Measurements from ENCODE around the gene MYBPC2.
A peak's percentile ranks its signal among the peaks of the same experiment; 100 is the strongest.
"Not testable (repeated sequence)": the region's sequence is repeated elsewhere in the genome, so short reads cannot be mapped to it uniquely, and the experiment has no call there.

The MYBPC2 gene

GRCh38 chr19:50384685-50385535, 47.8 kb upstream of the MYBPC2 start:
- Histone ChIP-seq H3K9me3 (ENCODE audit: insufficient read depth, low read length, severe bottlenecking) (no peaks in the 10 kb centered on the region), H3K4me3 (ENCODE audit: low read depth in 1 of 2, low read length in 2 of 2) (peak overlapping the region; percentile 98 to 100; a peak in 3 of 4 replicates), H2AFZ (ENCODE audit: low read depth, low read length) (peak overlapping the region; percentile 83), H3K79me2 (ENCODE audit: insufficient read depth, low read length) (peaks cover 56% of the 10 kb centered on the region), H3K36me3 (ENCODE audit: insufficient read depth, low read length) (peaks cover 67% of the 10 kb centered on the region), H3K4me2 (ENCODE audit: insufficient read depth, low read length) (peak overlapping the region; percentile 100), H3K27me3 (ENCODE audit: insufficient read depth, low read length, poor library complexity) (no peaks in the 10 kb centered on the region), H3K9ac (ENCODE audit: low read depth, low read length) (peak overlapping the region; percentile 80), H3K4me1 (ENCODE audit: insufficient read depth, low read length) (peaks cover 32% of the 10 kb centered on the region), H3K27ac (ENCODE audit: low read length) (peak overlapping the region; percentile 89), H4K20me1 (ENCODE audit: insufficient read depth, low read length) (peaks cover 46% of the 10 kb centered on the region)
- DNase-seq = no peak
- no peak for ATAC-seq (ENCODE audit: insufficient read depth, low read depth)
- TF ChIP-seq EZH2 (IDR thresholded peaks at IDR 0.05; ENCODE audit: borderline replicate concordance, low read depth, low read length, severe bottlenecking) (no peak), CTCF (IDR thresholded peaks at IDR 0.05; ENCODE audit: borderline replicate concordance, extremely low read depth, low read length, poor library complexity, severe bottlenecking) (no peak)

- TF ChIP-seq EZH2 (IDR thresholded peaks at IDR 0.05; ENCODE audit: borderline replicate concordance, low read depth, low read length, severe bottlenecking) (no peak), CTCF (IDR thresholded peaks at IDR 0.05; ENCODE audit: borderline replicate concordance, extremely low read depth, low read length, poor library complexity, severe bottlenecking) (no peak)
- Histone ChIP-seq H3K9me3 (ENCODE audit: insufficient read depth, low read length, severe bottlenecking) (no peaks in the 10 kb centered on the region), H4K20me1 (ENCODE audit: insufficient read depth, low read length) (peaks cover 46% of the 10 kb centered on the region), H3K27me3 (ENCODE audit: insufficient read depth, low read length, poor library complexity) (no peaks in the 10 kb centered on the region), H3K36me3 (ENCODE audit: insufficient read depth, low read length) (peaks cover 52% of the 10 kb centered on the region), H3K4me1 (ENCODE audit: insufficient read depth, low read length) (peaks cover 32% of the 10 kb centered on the region), H3K4me2 (ENCODE audit: insufficient read depth, low read length) (no peak overlapping the region), H3K27ac (ENCODE audit: low read length) (no peak overlapping the region), H3K4me3 (ENCODE audit: low read depth in 1 of 2, low read length in 2 of 2) (no peak overlapping the region), H3K9ac (ENCODE audit: low read depth, low read length) (no peak overlapping the region), H3K79me2 (ENCODE audit: insufficient read depth, low read length) (peaks cover 74% of the 10 kb centered on the region), H2AFZ (ENCODE audit: low read depth, low read length) (no peak overlapping the region)
- no peak for ATAC-seq (ENCODE audit: insufficient read depth, low read depth)
- no peak for DNase-seq
Measured at GRCh38 chr19:50387176-50387867, 45.4 kb upstream of the MYBPC2 start.

GRCh38 chr19:50387868-50388245, 44.8 kb upstream of the MYBPC2 start:
- Histone ChIP-seq H4K20me1 (ENCODE audit: insufficient read depth, low read length) (peaks cover 51% of the 10 kb centered on the region), H3K79me2 (ENCODE audit: insufficient read depth, low read length) (peaks cover 79% of the 10 kb centered on the region), H3K4me2 (ENCODE audit: insufficient read depth, low read length) (no peak overlapping the region), H3K4me3 (ENCODE audit: low read depth in 1 of 2, low read length in 2 of 2) (no peak overlapping the region), H3K27ac (ENCODE audit: low read length) (no peak overlapping the region), H3K36me3 (ENCODE audit: insufficient read depth, low read length) (peaks cover 53% of the 10 kb centered on the region), H3K9me3 (ENCODE audit: insufficient read depth, low read length, severe bottlenecking) (no peaks in the 10 kb centered on the region), H3K4me1 (ENCODE audit: insufficient read depth, low read length) (peaks cover 32% of the 10 kb centered on the region), H3K9ac (ENCODE audit: low read depth, low read length) (no peak overlapping the region), H3K27me3 (ENCODE audit: insufficient read depth, low read length, poor library complexity) (no peaks in the 10 kb centered on the region), H2AFZ (ENCODE audit: low read depth, low read length) (no peak overlapping the region)
- no peak for TF ChIP-seq CTCF (IDR thresholded peaks at IDR 0.05; ENCODE audit: borderline replicate concordance, extremely low read depth, low read length, poor library complexity, severe bottlenecking)
- no peak for TF ChIP-seq EZH2 (IDR thresholded peaks at IDR 0.05; ENCODE audit: borderline replicate concordance, low read depth, low read length, severe bottlenecking)
- no peak for DNase-seq
- no peak for ATAC-seq (ENCODE audit: insufficient read depth, low read depth)

DNA sequence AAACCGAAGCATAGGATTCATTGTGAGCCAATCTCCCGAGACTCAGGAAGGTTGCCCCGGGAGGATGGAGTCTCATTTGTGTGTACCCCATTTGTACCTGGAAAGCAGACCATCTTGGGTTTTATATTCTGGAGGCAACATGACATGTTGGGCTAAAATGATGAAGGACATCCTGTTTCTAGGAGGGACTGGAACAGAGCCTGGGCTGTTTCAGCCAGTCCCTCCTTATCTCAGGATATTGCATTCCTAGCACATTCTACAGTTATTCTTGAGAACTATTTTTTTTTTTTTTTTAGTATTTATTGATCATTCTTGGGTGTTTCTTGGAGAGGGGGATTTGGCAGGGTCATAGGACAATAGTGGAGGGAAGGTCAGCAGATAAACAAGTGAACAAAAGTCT, 42.4 kb upstream of the MYBPC2 start:
- H3K27ac ChIP-seq (ENCODE audit: low read length); DNase-seq; H3K9ac ChIP-seq (ENCODE audit: low read depth, low read length); H3K4me3 ChIP-seq (ENCODE audit: low read depth in 1 of 2, low read length in 2 of 2); H3K9me3 ChIP-seq (ENCODE audit: insufficient read depth, low read length, severe bottlenecking); H3K4me2 ChIP-seq (ENCODE audit: insufficient read depth, low read length); H2AFZ ChIP-seq (ENCODE audit: low read depth, low read length); ATAC-seq (ENCODE audit: insufficient read depth, low read depth); H3K27me3 ChIP-seq (ENCODE audit: insufficient read depth, low read length, poor library complexity): not testable (repeated sequence)
- Histone ChIP-seq H3K36me3 (ENCODE audit: insufficient read depth, low read length) (peaks cover 68% of the 10 kb centered on the region), H4K20me1 (ENCODE audit: insufficient read depth, low read length) (peaks cover 55% of the 10 kb centered on the region), H3K79me2 (ENCODE audit: insufficient read depth, low read length) (peaks cover 88% of the 10 kb centered on the region), H3K4me1 (ENCODE audit: insufficient read depth, low read length) (peaks cover 18% of the 10 kb centered on the region)

DNA sequence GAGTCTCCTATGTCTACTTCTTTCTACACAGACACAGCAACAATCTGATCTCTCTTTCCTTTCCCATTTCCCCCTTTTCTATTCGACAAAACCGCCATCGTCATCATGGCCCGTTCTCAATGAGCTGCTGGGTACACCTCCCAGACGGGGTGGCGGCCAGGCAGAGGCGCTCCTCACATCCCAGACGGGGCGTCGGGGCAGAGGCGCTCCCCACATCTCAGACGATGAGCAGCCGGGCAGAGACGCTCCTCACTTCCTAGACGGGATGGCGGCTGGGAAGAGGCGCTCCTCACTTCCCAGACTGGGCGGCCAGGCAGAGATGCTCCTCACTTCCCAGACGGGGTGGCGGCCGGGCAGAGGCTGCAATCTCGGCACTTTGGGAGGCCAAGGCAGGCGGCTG, 41.7 kb upstream of the MYBPC2 start:
- H3K36me3 ChIP-seq (ENCODE audit: insufficient read depth, low read length) = peaks cover 64% of the 10 kb centered on the region
- H3K4me3 ChIP-seq (ENCODE audit: low read depth in 1 of 2, low read length in 2 of 2); DNase-seq; H3K27ac ChIP-seq (ENCODE audit: low read length); H3K4me2 ChIP-seq (ENCODE audit: insufficient read depth, low read length); H3K27me3 ChIP-seq (ENCODE audit: insufficient read depth, low read length, poor library complexity); H3K9me3 ChIP-seq (ENCODE audit: insufficient read depth, low read length, severe bottlenecking); ATAC-seq (ENCODE audit: insufficient read depth, low read depth); H2AFZ ChIP-seq (ENCODE audit: low read depth, low read length); H3K9ac ChIP-seq (ENCODE audit: low read depth, low read length): not testable (repeated sequence)
- peaks cover 11% of the 10 kb centered on the region for H3K4me1 ChIP-seq (ENCODE audit: insufficient read depth, low read length)
- H3K79me2 ChIP-seq (ENCODE audit: insufficient read depth, low read length) = peaks cover 88% of the 10 kb centered on the region
- peaks cover 50% of the 10 kb centered on the region for H4K20me1 ChIP-seq (ENCODE audit: insufficient read depth, low read length)
